PC-9 (cell line): ENCODE measurements around the gene PLD5. TPM values are rescaled to one million over a fixed set of nuclear protein-coding genes. Genes with fewer than 3 reads are reported as not detected.

Experiments used
- Bru-seq: library from RNA; stranded (reverse); fragments of 400-500 nt; gene quantifications from one replicate; lab custom pipeline; 2021; lab: Mats Ljungman, UMichigan
- BruChase-seq, 2 experiments: library from RNA; stranded (reverse); fragments of 400-500 nt; gene quantifications; one replicate each; lab custom pipeline; 2021; lab: Mats Ljungman, UMichigan
- BruUV-seq: library from RNA; stranded (reverse); fragments of 400-500 nt; replicated peaks from 2 replicates; lab custom pipeline; 2021; lab: Mats Ljungman, UMichigan
- CTCF ChIA-PET: fragments of 300-600 bp; sonication (Branson Sonifier 250); formaldehyde crosslinking; loops from one replicate; lab custom pipeline; 2022; ENCODE audit warnings: antibody characterized with exemption; lab: Charles Lee
- POLR2A ChIA-PET: fragments of 300-600 bp; sonication (Branson Sonifier 250); formaldehyde crosslinking; loops from one replicate; lab custom pipeline; 2022; ENCODE audit warnings: antibody characterized with exemption; ENCODE audit not compliant: unreplicated experiment; lab: Charles Lee
- DNase-seq, 2 experiments: peaks; one replicate each; pipeline versions ENCODE4 v3.0.0 to v3.0.0-alpha.2; 2015 to 2022; ENCODE audit warnings: mixed read lengths in 1 of 2
- H2AFZ ChIP-seq: fragments of 200-600 bp; sonication (generic); 2 replicates; pipeline ENCODE4 v1.8.1; 2017; ENCODE audit warnings: antibody characterized with exemption
- H3F3A ChIP-seq: fragments of 200-600 bp; sonication (generic); 2 replicates; pipeline ENCODE4 v1.8.1; 2017; ENCODE audit warnings: antibody characterized with exemption, mild to moderate bottlenecking, low read depth; ENCODE audit not compliant: insufficient read depth
- H3K27ac ChIP-seq: fragments of 200-600 bp; sonication (generic); 2 replicates; pipeline ENCODE4 v1.6.1; 2016; ENCODE audit warnings: mixed run types
- H3K27me3 ChIP-seq: fragments of 200-600 bp; sonication (generic); 2 replicates; pipeline ENCODE4 v1.6.1; 2016; ENCODE audit warnings: low read depth, mixed run types; ENCODE audit not compliant: insufficient read depth
- H3K36me3 ChIP-seq: fragments of 200-600 bp; sonication (generic); 2 replicates; pipeline ENCODE4 v1.6.1; 2016; ENCODE audit warnings: low read depth, mixed run types
- H3K4me1 ChIP-seq: fragments of 200-600 bp; sonication (generic); replicated peaks from 2 replicates; pipeline ENCODE4 v1.6.1; 2016; ENCODE audit warnings: mixed run types; ENCODE audit not compliant: insufficient read depth
- H3K4me2 ChIP-seq: fragments of 200-600 bp; sonication (generic); 2 replicates; pipeline ENCODE4 v1.6.1; 2017; ENCODE audit warnings: mixed run types
- H3K4me3 ChIP-seq: fragments of 200-600 bp; sonication (generic); 2 replicates; pipeline ENCODE4 v1.6.1; 2016; ENCODE audit warnings: mixed run types
- H3K79me2 ChIP-seq: fragments of 200-600 bp; sonication (generic); 2 replicates; pipeline ENCODE4 v1.6.1; 2017; ENCODE audit warnings: low read depth, mixed run types
- H3K9me2 ChIP-seq: fragments of 200-600 bp; sonication (generic); 2 replicates; pipeline ENCODE4 v1.8.1; 2017; ENCODE audit warnings: mild to moderate bottlenecking; ENCODE audit not compliant: insufficient read depth
- H3K9me3 ChIP-seq: fragments of 200-600 bp; sonication (generic); 2 replicates; pipeline ENCODE4 v1.8.1; 2016; ENCODE audit warnings: low read depth; ENCODE audit not compliant: insufficient read depth
- H4K20me1 ChIP-seq: fragments of 200-600 bp; sonication (generic); 2 replicates; pipeline ENCODE4 v1.8.1; 2017; ENCODE audit not compliant: insufficient read depth
- CTCF ChIP-seq: fragments of 200-600 bp; sonication (generic); conservative IDR thresholded peaks from 2 replicates; pipeline ENCODE4 v1.6.1; 2017; ENCODE audit warnings: mixed run types, antibody characterized with exemption, mild to moderate bottlenecking, moderate library complexity
- EZH2 ChIP-seq: fragments of 200-600 bp; sonication (generic); IDR thresholded peaks from 2 replicates; pipeline ENCODE4 v1.8.0; 2017; ENCODE audit warnings: antibody characterized with exemption, low read depth
- intact Hi-C: fragments of 100-400 bp; cut with micrococcal nuclease; formaldehyde crosslinking; loops from one replicate; pipeline ENCODE4 v1.10.0; 2022; ENCODE audit not compliant: unreplicated experiment
- long read RNA-seq: library from polyadenylated mRNA; stranded (forward); transcript quantifications from one replicate; pipeline ENCODE4 v2.0.0, GENCODE V29; 2022
- total RNA-seq: library from RNA; stranded (reverse); gene quantifications from 2 replicates; pipeline ENCODE4 v1.2.3, GENCODE V29; 2021

PLD5 gene
- not detected in 2 replicates for total RNA-seq
- Bru-seq, nascent RNA: percentile 0 among the genes with signal in this experiment
- percentile 1 among the genes with signal in this experiment for BruChase-seq, experiment 1, labeled RNA remaining after a 2-hour chase
- BruChase-seq, experiment 2, labeled RNA remaining after a 6-hour chase: percentile 0 among the genes with signal in this experiment
- long read RNA-seq: 0 reads

GRCh38 chr1:242524571-242525359 is at the start of gene PLD5:
Gene PLD5, minus strand, starts transcription at chr1:242524697.
- CTCF ChIA-PET: no interaction called here
- Histone ChIP-seq H3K36me3 (no peaks in the 10 kb centered on the region), H3K4me1 (no peaks in the 10 kb centered on the region), H3K27ac (no peak within 1 kb of the TSS), H3K4me3 (no peak within 1 kb of the TSS), H3K9me3 (no peaks in the 10 kb centered on the region), H3K9me2 (no peaks in the 10 kb centered on the region), H3F3A (no peaks in the 10 kb centered on the region), H2AFZ (no peak within 1 kb of the TSS), H3K79me2 (no peaks in the 10 kb centered on the region), H3K27me3 (peaks cover 2% of the 10 kb centered on the region), H4K20me1 (no peaks in the 10 kb centered on the region), H3K4me2 (no peak within 1 kb of the TSS)
- BruUV-seq: no TSS peak
- intact Hi-C loops: no loop called here
- TF ChIP-seq EZH2 (no peak), CTCF (no peak)
- POLR2A ChIA-PET: no interaction called here
- no peak for DNase-seq

- CTCF ChIA-PET: no interaction called here
These were observed 45.4 kb upstream of the PLD5 start for GRCh38 chr1:242569867-242570266.

GRCh38 chr1:242568666-242569065 is 44.2 kb upstream of the PLD5 start:
- intact Hi-C loops: no loop called here
- BruUV-seq: no TSS peak

More at GRCh38 chr1:242569867-242570266, 45.4 kb upstream of the PLD5 start:
- no peaks in the 10 kb centered on the region for H3K9me3 ChIP-seq
- intact Hi-C loops: no loop called here
- H3K4me3 ChIP-seq: no peak overlapping the region
- no peaks in the 10 kb centered on the region for H3K4me1 ChIP-seq
- H3F3A ChIP-seq: no peaks in the 10 kb centered on the region
- no peak overlapping the region for H2AFZ ChIP-seq
- H3K27ac ChIP-seq: no peak overlapping the region
- H3K79me2 ChIP-seq: no peaks in the 10 kb centered on the region
- DNase-seq: no peak
- POLR2A ChIA-PET: no interaction called here
- H3K36me3 ChIP-seq: no peaks in the 10 kb centered on the region
- H4K20me1 ChIP-seq: no peaks in the 10 kb centered on the region
- BruUV-seq: no TSS peak
- no peak overlapping the region for H3K4me2 ChIP-seq
- TF ChIP-seq EZH2 (no peak), CTCF (no peak)
- H3K27me3 ChIP-seq: no peaks in the 10 kb centered on the region
- H3K9me2 ChIP-seq: no peaks in the 10 kb centered on the region

More at GRCh38 chr1:242568666-242569065, 44.2 kb upstream of the PLD5 start:
- no peaks in the 10 kb centered on the region for H3F3A ChIP-seq
- H4K20me1 ChIP-seq: no peaks in the 10 kb centered on the region
- H3K79me2 ChIP-seq: no peaks in the 10 kb centered on the region
- no peaks in the 10 kb centered on the region for H3K9me2 ChIP-seq
- no peak overlapping the region for H3K4me2 ChIP-seq
- H3K36me3 ChIP-seq: no peaks in the 10 kb centered on the region
- no peak for TF ChIP-seq CTCF
- TF ChIP-seq EZH2: no peak
- no peak for DNase-seq
- H3K9me3 ChIP-seq: no peaks in the 10 kb centered on the region
- POLR2A ChIA-PET: no interaction called here
- CTCF ChIA-PET: no interaction called here
- no peaks in the 10 kb centered on the region for H3K27me3 ChIP-seq
- H3K27ac ChIP-seq: no peak overlapping the region
- no peak overlapping the region for H2AFZ ChIP-seq
- H3K4me1 ChIP-seq: no peaks in the 10 kb centered on the region
- H3K4me3 ChIP-seq: no peak overlapping the region
